ENCODE data around the gene ERMARD.

ERMARD gene

DNA sequence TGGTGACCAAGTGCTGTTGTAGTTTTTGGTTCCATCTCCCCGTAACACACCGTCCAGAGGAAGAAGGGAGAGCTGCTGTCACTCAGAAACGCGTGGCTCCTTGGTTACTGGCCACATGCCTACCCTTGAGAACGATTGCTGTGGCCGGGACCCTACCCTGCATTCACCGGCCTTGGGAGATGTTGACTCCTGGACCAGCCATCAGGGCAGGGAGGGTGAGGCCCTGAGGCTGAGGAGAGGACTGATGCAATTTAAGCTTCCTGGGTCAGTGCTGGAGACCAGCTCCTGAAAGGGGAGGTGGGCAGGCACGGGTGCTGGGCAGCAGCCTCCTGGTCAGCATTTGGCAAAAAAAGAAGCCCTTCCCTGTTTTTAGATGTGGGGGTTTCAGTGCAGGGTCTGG is 31.5 kb downstream of the ERMARD start:
- Histone ChIP-seq H3K27ac (no peak overlapping the region), H3K4me3 (ENCODE audit: low read depth, low read length) (no peak overlapping the region), H3K36me3 (replicated peaks) (no peaks in the 10 kb centered on the region), H3K27me3 (replicated peaks) (no peaks in the 10 kb centered on the region)
- in situ Hi-C loops (cut with HindIII; ENCODE audit: low pct_ligation_motif_present, low sequenced_read_pairs) = no loop called here
- TF ChIP-seq, protein P1, sequence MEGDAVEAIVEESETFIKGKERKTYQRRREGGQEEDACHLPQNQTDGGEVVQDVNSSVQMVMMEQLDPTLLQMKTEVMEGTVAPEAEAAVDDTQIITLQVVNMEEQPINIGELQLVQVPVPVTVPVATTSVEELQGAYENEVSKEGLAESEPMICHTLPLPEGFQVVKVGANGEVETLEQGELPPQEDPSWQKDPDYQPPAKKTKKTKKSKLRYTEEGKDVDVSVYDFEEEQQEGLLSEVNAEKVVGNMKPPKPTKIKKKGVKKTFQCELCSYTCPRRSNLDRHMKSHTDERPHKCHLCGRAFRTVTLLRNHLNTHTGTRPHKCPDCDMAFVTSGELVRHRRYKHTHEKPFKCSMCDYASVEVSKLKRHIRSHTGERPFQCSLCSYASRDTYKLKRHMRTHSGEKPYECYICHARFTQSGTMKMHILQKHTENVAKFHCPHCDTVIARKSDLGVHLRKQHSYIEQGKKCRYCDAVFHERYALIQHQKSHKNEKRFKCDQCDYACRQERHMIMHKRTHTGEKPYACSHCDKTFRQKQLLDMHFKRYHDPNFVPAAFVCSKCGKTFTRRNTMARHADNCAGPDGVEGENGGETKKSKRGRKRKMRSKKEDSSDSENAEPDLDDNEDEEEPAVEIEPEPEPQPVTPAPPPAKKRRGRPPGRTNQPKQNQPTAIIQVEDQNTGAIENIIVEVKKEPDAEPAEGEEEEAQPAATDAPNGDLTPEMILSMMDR (IDR thresholded peaks at IDR 0.05; ENCODE audit: low read depth, low read length, missing control alignments) = no peak
- no peak for DNase-seq

DNA sequence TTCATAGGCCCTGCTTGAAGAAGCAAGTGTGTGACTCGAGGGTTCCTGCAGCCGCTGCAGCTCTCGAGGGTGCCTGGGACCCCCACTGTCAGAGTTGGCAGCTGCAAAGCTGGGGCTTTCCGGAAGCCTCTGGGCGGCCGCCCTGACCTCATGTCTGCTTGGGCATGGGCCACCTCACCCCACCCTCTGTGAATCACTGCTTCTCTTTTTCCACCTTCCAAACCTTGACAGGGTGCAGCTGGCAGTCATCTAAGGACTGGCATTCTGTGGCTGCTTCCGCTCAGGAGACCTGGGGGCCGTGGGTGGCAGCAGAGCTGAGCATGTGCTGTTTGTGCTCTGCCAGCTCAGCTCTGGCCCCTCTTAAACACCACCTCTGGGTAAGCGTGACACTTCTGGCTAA is 32.0 kb downstream of the ERMARD start:
- in situ Hi-C loops (cut with HindIII; ENCODE audit: low pct_ligation_motif_present, low sequenced_read_pairs) = no loop called here
- no peaks in the 10 kb centered on the region for H3K36me3 ChIP-seq (replicated peaks)
- H3K4me3 ChIP-seq (ENCODE audit: low read depth, low read length) = no peak overlapping the region
- no peak overlapping the region for H3K27ac ChIP-seq
- TF ChIP-seq, protein P1 (IDR thresholded peaks at IDR 0.05; ENCODE audit: low read depth, low read length, missing control alignments) = no peak
- DNase-seq = no peak
- H3K27me3 ChIP-seq (replicated peaks) = no peaks in the 10 kb centered on the region

DNA sequence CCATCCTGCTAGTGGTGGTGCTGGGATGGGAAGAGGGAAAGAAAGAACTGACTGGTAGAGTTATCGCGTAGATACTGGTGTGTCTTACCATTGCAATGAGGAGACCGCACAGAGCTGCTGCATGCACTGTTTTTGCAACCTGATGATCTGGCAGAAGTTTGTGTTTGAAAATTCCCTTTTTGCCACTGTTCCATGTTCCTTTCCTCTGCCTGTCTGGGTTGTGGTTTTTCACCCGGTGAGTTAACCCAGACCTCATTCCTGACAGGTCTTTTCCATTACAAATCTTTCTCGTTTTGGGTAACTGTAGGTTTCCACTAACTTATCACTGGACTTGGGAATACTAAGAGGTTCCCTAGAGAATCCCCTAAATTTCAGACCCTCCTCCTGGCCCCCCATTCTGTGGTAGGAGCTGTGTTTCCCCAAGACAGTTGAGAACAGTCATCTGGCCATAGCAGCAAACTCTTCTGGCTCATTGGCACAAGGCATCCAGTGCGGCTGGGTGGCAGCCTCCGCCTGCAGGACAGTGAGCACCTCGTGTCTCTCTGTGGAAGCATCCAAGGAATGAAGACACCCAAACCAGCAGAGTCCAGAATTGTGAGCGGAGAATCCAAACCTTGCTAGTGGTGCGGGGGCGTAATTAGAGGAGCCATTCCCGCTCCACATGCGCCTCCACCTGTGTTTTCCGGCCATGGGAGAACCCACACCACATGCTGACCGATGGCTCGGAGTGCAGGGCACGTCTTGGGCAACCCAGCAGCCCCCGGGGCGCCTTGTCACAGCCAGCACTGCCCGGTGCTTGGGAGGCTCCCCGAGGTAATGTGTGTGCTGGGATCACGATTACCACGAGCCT is 32.8 kb downstream of the ERMARD start:
- Histone ChIP-seq H3K36me3 (replicated peaks) (no peaks in the 10 kb centered on the region), H3K27ac (no peak overlapping the region), H3K4me3 (ENCODE audit: low read depth, low read length) (no peak overlapping the region), H3K27me3 (replicated peaks) (no peaks in the 10 kb centered on the region)
- TF ChIP-seq, protein P1 (IDR thresholded peaks at IDR 0.05; ENCODE audit: low read depth, low read length, missing control alignments) = no peak
- no peak for DNase-seq
- in situ Hi-C loops (cut with HindIII; ENCODE audit: low pct_ligation_motif_present, low sequenced_read_pairs) = no loop called here

DNA sequence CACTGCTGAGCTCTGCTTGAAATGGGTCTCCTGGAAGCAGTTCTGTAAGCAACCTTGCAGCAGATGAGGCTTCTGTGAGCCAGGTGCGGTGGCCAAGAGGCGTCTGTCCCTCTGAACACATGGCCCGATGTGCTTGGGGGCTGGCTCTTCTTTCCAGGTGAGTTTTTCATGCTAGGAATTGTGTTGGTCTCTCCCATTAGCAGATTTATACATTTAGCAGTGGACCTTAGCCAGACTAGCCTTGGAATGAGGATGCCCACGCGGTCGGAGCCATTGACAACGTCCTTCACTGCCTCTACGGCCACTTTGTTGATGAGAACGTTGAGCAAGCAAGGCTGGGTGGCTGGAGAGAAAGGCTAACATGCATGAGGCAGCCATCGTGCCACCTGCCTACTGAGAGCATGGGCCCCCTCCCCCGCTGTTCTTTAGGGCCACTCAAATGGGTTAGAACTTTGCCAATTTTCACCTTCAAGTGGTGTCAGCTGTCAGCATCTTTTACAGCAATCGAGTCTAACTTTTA is 33.5 kb downstream of the ERMARD start:
- in situ Hi-C loops (cut with HindIII; ENCODE audit: low pct_ligation_motif_present, low sequenced_read_pairs) = no loop called here

DNA sequence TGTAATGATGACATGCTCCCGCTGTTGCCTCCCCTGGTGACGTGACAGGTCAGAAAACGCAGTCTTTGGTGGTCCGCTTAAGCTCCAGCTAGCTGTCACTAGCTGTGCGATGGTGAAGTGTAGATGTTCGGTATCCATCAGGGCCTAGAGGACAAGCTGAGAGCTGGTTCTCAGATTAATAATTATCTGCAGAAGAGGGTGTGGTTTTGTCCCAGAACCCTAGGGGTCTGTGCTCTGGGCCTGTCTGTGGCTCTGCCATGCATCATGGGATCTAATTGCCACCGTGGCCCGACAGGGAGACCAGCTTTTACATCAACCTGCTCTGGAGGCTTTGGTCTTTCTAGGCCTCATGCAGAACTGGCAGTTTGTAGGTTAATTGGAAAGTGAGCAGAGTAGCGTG is 34.1 kb downstream of the ERMARD start:
- in situ Hi-C loops (cut with HindIII; ENCODE audit: low pct_ligation_motif_present, low sequenced_read_pairs) = no loop called here
- TF ChIP-seq, protein P1 (IDR thresholded peaks at IDR 0.05; ENCODE audit: low read depth, low read length, missing control alignments) = no peak
- no peaks in the 10 kb centered on the region for H3K27me3 ChIP-seq (replicated peaks)
- no peak overlapping the region for H3K4me3 ChIP-seq (ENCODE audit: low read depth, low read length)
- no peak for DNase-seq
- no peaks in the 10 kb centered on the region for H3K36me3 ChIP-seq (replicated peaks)
- H3K27ac ChIP-seq = no peak overlapping the region

More for the DNA sequence above, 33.5 kb downstream of the ERMARD start:
- Histone ChIP-seq H3K27me3 (replicated peaks) (no peaks in the 10 kb centered on the region), H3K27ac (no peak overlapping the region), H3K36me3 (replicated peaks) (no peaks in the 10 kb centered on the region), H3K4me3 (ENCODE audit: low read depth, low read length) (no peak overlapping the region)
- DNase-seq = no peak
- TF ChIP-seq, protein P1 (IDR thresholded peaks at IDR 0.05; ENCODE audit: low read depth, low read length, missing control alignments) = no peak

Measured in brain microvascular endothelial cell (primary cell).